ENCODE data around the gene AGPAT2. TPM values are rescaled to one million over a fixed set of nuclear protein-coding genes. Genes with fewer than 3 reads are reported as not detected.

AGPAT2 gene
- total and polyA plus RNA-seq, 2 of the 4 experiments (the other 2 are of a cell fraction) = 16.1 to 39.5 TPM

DNA sequence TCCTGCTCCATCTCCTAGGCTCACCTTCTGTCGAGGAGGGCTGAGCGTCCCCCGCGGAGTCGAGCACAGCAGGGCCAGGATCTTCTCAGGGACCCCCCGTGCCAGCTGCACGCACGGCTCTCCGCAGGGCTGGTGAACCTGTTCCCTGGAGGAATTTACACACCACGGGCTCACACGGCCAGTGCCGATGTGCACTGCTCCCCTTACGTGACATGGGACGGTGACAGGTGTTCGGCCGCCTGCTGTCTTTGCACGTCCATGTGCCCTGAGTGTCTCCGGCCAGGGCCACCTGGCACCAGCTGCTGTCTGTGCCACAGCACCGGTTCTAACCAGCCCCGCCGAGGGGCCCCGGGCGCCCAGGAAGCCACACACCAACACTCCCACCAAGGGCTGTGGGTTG lies 8.7 kb upstream of the AGPAT2 start:
- WGBS, 2 experiments (ENCODE audit: extremely low coverage in 2 of 2, insufficient read length in 1 of 2) = 84% methylated on average over 15 of the region's 23 CpGs; no CpG with 5 or more reads in 1 of the 2 experiments
- no peak overlapping the region for H3K4me2 ChIP-seq (ENCODE audit: low read depth, low read length)
- no peak overlapping the region for H3K14ac ChIP-seq (replicated peaks; ENCODE audit: low read depth, low read length)
- ATAC-seq (ENCODE audit: low read depth) = no peak
- H3K9me3 ChIP-seq (ENCODE audit: control insufficient read depth, insufficient read depth, low read length) = no peaks in the 10 kb centered on the region
- H2AFZ ChIP-seq (replicated peaks; ENCODE audit: low read length, poor library complexity) = no peak overlapping the region
- no peak overlapping the region for H3K9ac ChIP-seq (ENCODE audit: low read depth, low read length)
- H2BK20ac ChIP-seq (ENCODE audit: low read depth, low read length) = no peak overlapping the region
- H2BK5ac ChIP-seq (ENCODE audit: low read depth, low read length, poor library complexity, severe bottlenecking) = no peak overlapping the region
- peak overlapping the region; percentile 24 for H2AK9ac ChIP-seq (replicated peaks; ENCODE audit: low read depth, low read length, poor library complexity)
- H3K4me1 ChIP-seq (ENCODE audit: control insufficient read depth, insufficient read depth, low read length) = 0 out of 2 replicates have a peak, but pooled peaks cover 2% of the 10 kb centered on the region
- no peak for DNase-seq
- in situ Hi-C loops (cut with MboI; ENCODE audit: low sequenced_read_pairs) = no loop called here
- intact Hi-C loops (cut with micrococcal nuclease) = loop anchor here (1.0 kb wide), 1 partner anchor 30 kb away; no protein-coding TSS in a partner anchor
- ChIA-PET POLR2A (ENCODE audit: unreplicated experiment) (no interaction called here), CTCF (no interaction called here)
- no peaks in the 10 kb centered on the region for H3K79me1 ChIP-seq (ENCODE audit: low read depth in 1 of 2, low read length in 2 of 2)
- no peak overlapping the region for H4K5ac ChIP-seq (ENCODE audit: low read depth, low read length)
- no peaks in the 10 kb centered on the region for H3K36me3 ChIP-seq (ENCODE audit: control insufficient read depth, insufficient read depth, low read length)
- no peak overlapping the region for H2AK5ac ChIP-seq (ENCODE audit: low read depth, low read length)
- H3K27me3 ChIP-seq (ENCODE audit: control insufficient read depth, insufficient read depth, low read length) = peaks cover 16% of the 10 kb centered on the region
- TF ChIP-seq POLR2A (IDR thresholded peaks at IDR 0.05; ENCODE audit: low read depth, low read length) (no peak), RAD21 (IDR thresholded peaks at IDR 0.05; ENCODE audit: low read length) (no peak), SMC3 (IDR thresholded peaks at IDR 0.05; ENCODE audit: low read depth, low read length) (no peak), MAFK (IDR thresholded peaks at IDR 0.05; ENCODE audit: low read depth, low read length) (no peak), NFE2L2 (IDR thresholded peaks at IDR 0.05; ENCODE audit: low read depth, low read length) (no peak), CHD1 (IDR thresholded peaks at IDR 0.05; ENCODE audit: low read depth, low read length) (no peak), RFX5 (IDR thresholded peaks at IDR 0.05; ENCODE audit: low read depth, low read length) (no peak), MXI1 (IDR thresholded peaks at IDR 0.05; ENCODE audit: borderline replicate concordance, low read depth, low read length) (no peak), CEBPB (IDR thresholded peaks at IDR 0.05; ENCODE audit: low read depth, low read length) (no peak), RCOR1 (IDR thresholded peaks at IDR 0.05; ENCODE audit: insufficient replicate concordance, low read length) (no peak), BHLHE40 (IDR thresholded peaks at IDR 0.05; ENCODE audit: low read depth, low read length) (no peak), MAZ (IDR thresholded peaks at IDR 0.05; ENCODE audit: borderline replicate concordance, low read depth, low read length) (no peak), FOS (IDR thresholded peaks at IDR 0.05; ENCODE audit: low read depth, low read length) (no peak)
- TF ChIP-seq, protein P1, sequence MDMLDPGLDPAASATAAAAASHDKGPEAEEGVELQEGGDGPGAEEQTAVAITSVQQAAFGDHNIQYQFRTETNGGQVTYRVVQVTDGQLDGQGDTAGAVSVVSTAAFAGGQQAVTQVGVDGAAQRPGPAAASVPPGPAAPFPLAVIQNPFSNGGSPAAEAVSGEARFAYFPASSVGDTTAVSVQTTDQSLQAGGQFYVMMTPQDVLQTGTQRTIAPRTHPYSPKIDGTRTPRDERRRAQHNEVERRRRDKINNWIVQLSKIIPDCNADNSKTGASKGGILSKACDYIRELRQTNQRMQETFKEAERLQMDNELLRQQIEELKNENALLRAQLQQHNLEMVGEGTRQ (IDR thresholded peaks at IDR 0.05; ENCODE audit: low read depth, low read length) = no peak
- TF ChIP-seq, protein P2, sequence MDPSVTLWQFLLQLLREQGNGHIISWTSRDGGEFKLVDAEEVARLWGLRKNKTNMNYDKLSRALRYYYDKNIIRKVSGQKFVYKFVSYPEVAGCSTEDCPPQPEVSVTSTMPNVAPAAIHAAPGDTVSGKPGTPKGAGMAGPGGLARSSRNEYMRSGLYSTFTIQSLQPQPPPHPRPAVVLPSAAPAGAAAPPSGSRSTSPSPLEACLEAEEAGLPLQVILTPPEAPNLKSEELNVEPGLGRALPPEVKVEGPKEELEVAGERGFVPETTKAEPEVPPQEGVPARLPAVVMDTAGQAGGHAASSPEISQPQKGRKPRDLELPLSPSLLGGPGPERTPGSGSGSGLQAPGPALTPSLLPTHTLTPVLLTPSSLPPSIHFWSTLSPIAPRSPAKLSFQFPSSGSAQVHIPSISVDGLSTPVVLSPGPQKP (IDR thresholded peaks at IDR 0.05; ENCODE audit: borderline replicate concordance, low read depth, low read length) = no peak
- TF ChIP-seq, protein P3, sequence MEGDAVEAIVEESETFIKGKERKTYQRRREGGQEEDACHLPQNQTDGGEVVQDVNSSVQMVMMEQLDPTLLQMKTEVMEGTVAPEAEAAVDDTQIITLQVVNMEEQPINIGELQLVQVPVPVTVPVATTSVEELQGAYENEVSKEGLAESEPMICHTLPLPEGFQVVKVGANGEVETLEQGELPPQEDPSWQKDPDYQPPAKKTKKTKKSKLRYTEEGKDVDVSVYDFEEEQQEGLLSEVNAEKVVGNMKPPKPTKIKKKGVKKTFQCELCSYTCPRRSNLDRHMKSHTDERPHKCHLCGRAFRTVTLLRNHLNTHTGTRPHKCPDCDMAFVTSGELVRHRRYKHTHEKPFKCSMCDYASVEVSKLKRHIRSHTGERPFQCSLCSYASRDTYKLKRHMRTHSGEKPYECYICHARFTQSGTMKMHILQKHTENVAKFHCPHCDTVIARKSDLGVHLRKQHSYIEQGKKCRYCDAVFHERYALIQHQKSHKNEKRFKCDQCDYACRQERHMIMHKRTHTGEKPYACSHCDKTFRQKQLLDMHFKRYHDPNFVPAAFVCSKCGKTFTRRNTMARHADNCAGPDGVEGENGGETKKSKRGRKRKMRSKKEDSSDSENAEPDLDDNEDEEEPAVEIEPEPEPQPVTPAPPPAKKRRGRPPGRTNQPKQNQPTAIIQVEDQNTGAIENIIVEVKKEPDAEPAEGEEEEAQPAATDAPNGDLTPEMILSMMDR (conservative IDR thresholded peaks at IDR 0.05; ENCODE audit: low read depth, low read length) = no peak
- no TSS peak for BruUV-seq (replicated peaks)
- no peak overlapping the region for H3K4ac ChIP-seq (ENCODE audit: low read depth, low read length)
- no peaks in the 10 kb centered on the region for H4K20me1 ChIP-seq (ENCODE audit: insufficient read depth, low read length)
- no peak overlapping the region for H4K8ac ChIP-seq (ENCODE audit: low read depth in 2 of 2, low read length in 2 of 2)
- no peak overlapping the region for H2BK15ac ChIP-seq (ENCODE audit: low read depth, low read length)
- dilution Hi-C loops (cut with HindIII; ENCODE audit: low sequenced_read_pairs, unreplicated experiment) = no loop called here
- no peaks in the 10 kb centered on the region for H3K9me1 ChIP-seq (ENCODE audit: insufficient read depth, low read length)
- no peak overlapping the region for H2BK120ac ChIP-seq (ENCODE audit: low read depth, low read length)
- no peak overlapping the region for H3K56ac ChIP-seq (ENCODE audit: extremely low read depth, insufficient read depth, low read length)
- H3K18ac ChIP-seq (ENCODE audit: low read depth, low read length) = no peak overlapping the region
- no peak overlapping the region for H3K23ac ChIP-seq (ENCODE audit: low read depth, low read length)
- no peak overlapping the region for H3K27ac ChIP-seq (ENCODE audit: insufficient read depth, low read length)
- no peak overlapping the region for H4K91ac ChIP-seq (ENCODE audit: insufficient read depth, low read depth, low read length)
- no peak overlapping the region for H3K4me3 ChIP-seq (ENCODE audit: insufficient read depth, low read depth, low read length)

Measured in IMR-90 (cell line).